Gastroesophageal sphincter (tissue), 3 donors: ENCODE data around the gene DRGX.

Source experiments
- CTCF ChIP-seq, 4 experiments: fragments of 200-600 bp in 2 of 4; fragments of 450-650 bp in 2 of 4; sonication (generic) in 1 of 4; IDR thresholded peaks; one replicate each; pipeline ENCODE4 v1.5.1; 2017 to 2019; ENCODE audit warnings: antibody characterized with exemption in 4 of 4, mild to moderate bottlenecking in 2 of 4, moderate library complexity in 2 of 4
- POLR2AphosphoS5 ChIP-seq: sonication (generic); formaldehyde crosslinking; IDR thresholded peaks from one replicate; pipeline ENCODE4 v1.6.1; 2017; ENCODE audit warnings: antibody characterized with exemption

- no peak for TF ChIP-seq CTCF (IDR thresholded peaks at IDR 0.05)
- no peak for TF ChIP-seq POLR2AphosphoS5
Observed at GRCh38 chr10:49433069-49433468, 37.2 kb upstream of the DRGX start.
